Renal pelvis (tissue), 4 donors: ENCODE results near the gene COL27A1. TPM values are rescaled to one million over a fixed set of nuclear protein-coding genes. Genes with fewer than 3 reads are reported as not detected.
A peak's percentile ranks its signal among the peaks of the same experiment; 100 is the strongest.

Experiments
- DNase-seq: peaks from one replicate; pipeline ENCODE4 v3.0.0-alpha.2; 2013
- polyA plus RNA-seq, 3 donors: library from polyadenylated mRNA; unstranded; fragments of 120-200 nt; gene quantifications; one replicate each; pipeline ENCODE4 v1.2.1, GENCODE V29; 2013; ENCODE audit not compliant: insufficient read length in 3 of 3

The COL27A1 gene
- polyA plus RNA-seq, 3 donors, result 31.8 to 51.5 (median 43.2) TPM

DNA sequence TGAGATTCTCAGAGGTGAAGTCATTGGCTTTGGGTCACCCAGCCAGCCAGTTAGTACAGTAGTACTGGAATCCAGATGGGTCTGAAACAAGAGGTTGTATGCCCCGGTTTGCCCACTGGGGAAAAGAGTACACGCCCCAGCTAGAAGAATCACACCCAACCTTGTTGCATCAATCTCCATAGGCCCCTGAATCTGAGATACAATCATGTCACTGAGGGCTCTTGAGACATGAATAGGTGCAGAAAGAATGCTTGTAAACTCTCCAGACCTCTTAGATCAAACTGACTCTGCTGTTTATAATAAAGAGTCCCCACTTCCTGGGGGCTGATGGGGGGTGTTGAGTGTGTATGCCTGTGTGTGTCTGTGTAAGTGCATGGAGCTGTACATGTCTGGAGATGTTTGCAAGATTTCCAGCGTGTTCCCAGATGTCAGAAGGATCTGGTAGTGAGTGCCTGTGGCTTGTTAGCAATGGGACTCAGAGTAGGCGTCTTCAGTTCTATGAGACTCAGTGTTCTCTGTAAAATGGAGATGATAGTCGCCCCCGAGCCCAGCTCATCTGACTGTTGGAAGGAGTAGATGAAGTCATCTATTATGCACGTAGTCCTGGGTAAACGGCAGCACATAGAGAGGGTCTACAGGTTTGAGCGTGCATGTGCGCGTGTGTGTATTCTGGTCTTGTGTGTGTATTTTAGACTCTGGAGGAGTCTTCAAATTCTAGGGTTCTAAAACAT lies 48.2 kb downstream of the COL27A1 start:
- DNase-seq, result no peak

DNA sequence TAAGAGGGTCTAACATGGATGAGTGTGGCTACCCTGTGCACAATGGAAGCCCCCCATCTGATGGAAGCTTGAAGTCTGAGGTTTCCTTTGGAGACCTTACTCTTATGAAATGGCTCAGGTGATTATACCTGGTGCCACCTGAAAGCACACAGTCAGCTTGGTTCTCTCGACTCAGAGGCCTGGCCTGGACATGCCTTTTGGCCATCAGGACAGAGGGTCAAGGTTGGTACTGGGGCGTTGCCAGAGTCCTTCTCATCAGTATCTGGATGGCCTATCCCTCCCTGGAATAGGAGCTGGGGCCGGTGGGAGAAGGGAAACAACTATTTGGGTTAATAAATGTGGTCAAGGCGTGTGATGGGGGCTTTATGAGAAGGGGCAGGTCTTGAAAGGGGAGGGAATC lies 48.9 kb downstream of the COL27A1 start:
- DNase-seq, result no peak

- no peak for DNase-seq
These were observed 50.1 kb downstream of the COL27A1 start for GRCh38 chr9:114205171-114206015.

- no peak for DNase-seq
These were observed 51.0 kb downstream of the COL27A1 start for GRCh38 chr9:114206221-114206789.

DNA sequence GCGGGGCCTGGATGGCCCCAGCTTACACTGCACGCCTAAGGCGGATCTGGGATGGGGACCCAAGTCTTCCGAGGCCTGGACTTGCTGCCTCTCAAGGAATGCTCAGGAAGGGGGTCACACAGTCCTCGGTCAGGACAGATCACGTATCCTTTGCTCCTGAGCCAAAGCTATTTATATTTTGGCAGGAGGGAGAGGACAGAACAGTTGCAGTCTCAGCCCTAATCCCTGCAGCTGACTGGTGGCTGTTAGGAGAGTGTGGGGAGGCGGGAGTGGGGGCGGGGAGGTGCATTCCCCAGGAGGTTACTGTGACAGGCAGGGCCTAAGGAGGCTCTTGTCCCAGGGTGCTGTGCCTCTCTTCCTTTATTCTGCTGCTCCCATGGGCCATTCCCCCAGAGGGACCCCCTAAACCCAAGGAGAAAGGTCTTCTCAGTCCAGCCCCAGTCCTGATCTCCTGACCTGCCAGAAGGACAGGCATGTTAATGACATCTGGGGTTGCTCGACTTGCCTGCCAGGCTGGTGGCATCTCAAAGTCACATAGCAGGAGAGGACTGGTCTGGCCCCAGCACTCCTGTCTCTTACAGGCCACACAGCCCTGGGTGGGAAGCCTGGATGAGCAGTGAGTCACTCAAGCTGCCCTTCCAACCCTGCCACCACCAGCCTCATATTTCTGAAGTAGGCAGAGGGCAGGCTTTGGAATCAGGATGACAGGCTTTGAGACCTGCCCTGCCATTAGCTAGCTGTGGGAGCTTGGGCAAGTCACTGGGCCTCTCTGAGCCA lies 51.9 kb downstream of the COL27A1 start:
- DNase-seq, result no peak

GRCh38 chr9:114207845-114208244 lies 52.5 kb downstream of the COL27A1 start:
- no peak for DNase-seq

DNA sequence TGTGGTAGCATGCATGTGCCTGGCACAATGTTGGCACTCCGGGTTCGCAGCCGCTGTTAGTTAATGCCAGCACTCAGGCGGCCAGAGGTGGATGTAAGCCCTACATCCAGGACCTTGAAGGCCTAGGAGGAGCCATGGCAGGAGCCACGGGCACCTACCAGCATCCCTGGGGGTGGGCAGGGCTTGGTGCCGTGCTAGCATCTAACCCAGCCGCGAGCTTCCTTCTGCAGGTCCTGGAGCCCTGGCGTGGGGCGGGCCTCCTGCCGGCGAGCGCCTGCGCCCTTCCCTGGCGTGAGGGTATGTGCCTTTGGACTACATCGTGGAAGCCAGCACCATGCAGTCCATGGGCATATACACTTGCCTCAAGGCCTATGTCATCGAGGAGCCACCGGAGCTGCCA lies 53.8 kb downstream of the COL27A1 start:
- no peak for DNase-seq

- no peak for DNase-seq
These were observed 54.8 kb downstream of the COL27A1 start for GRCh38 chr9:114210136-114210535.

DNA sequence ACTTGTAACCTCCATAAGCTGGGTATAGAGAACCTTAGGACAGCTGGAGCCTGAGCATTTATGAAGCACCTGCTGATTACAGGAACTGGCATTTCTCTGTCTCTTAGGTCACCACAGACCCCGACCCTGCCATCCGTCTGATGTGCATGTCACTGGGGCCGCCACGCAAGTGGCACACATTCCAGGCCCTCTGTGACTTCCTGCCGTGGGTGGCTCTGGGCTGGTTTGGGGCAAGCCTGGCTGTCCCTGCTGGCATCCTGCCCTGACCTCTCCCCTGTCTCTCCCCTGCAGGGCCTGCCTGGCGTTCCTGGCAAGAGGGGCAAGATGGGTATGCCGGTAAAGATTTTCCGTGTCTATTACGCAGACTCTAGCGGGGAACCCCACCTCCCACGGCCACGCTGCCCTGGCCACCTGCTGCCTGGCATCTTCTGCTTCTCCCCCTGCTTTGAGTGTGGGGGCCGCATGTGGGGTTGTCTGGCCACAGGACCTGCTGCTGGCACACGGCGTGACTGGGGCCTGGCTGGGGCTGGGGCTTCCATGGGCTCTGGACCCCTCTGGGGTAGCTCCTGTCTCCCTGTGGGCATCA lies 55.4 kb downstream of the COL27A1 start:
- no peak for DNase-seq

GRCh38 chr9:114212826-114213225 lies 57.5 kb downstream of the COL27A1 start:
- no peak for DNase-seq

GRCh38 chr9:114213566-114213965 lies 58.2 kb downstream of the COL27A1 start:
- DNase-seq, result no peak

DNA sequence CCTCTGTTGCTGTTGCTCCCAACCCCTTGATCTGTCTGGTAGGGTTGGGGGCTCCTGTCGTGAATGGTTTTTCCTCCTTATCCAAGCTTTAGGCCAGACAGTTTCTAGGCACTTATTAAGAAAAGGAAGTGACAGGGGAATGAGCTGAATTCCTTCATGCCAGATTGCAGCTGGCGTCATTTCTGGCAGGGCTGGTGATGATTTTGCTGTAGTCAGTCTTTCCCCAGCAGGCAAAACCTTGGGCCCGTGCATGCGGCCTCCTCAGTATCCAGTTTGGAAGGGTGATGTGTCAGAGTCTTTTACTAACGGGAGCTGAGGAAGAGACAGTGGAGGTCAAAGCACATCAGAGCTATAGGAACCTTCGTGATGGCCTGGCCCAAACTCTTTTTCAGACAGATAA lies 58.8 kb downstream of the COL27A1 start:
- no peak for DNase-seq

DNA sequence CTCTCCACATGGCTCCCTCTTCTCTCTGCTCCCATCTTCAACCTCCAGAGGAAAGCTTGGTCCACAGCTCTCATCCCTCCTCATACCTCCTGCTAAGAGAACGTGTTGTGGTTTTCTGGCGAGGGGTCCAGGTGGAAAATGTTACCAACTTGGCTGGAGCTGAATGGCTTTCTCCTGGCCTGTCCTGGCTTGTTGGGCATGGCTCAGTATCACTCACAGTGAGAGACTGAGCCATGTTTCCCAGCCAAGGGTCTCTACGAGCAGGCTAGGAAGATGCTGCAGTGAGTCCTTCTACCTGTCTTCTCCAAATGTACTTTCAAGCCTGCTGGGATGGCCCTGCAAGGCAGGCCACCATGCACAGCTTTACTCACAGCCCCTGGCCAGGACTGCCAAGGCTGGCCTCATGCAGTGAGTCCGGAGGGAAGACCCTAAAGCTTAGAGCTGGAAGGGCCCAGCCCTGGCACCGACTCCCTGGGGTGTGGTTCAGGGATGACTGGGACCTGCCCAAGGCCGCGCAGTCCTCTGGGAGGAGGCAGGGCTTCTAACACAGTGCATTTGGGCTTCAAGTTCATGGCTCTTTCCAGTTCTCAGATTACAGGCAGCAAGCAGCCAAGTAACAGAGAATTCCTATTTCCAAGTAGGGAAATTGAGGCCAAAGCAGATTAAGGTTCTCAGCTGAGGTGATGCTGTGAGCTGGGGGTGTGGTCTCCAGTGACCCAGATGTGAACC lies 59.5 kb downstream of the COL27A1 start:
- DNase-seq, result no peak

- DNase-seq, result peak; percentile 66
These were observed 60.7 kb downstream of the COL27A1 start for GRCh38 chr9:114216081-114216480.

DNA sequence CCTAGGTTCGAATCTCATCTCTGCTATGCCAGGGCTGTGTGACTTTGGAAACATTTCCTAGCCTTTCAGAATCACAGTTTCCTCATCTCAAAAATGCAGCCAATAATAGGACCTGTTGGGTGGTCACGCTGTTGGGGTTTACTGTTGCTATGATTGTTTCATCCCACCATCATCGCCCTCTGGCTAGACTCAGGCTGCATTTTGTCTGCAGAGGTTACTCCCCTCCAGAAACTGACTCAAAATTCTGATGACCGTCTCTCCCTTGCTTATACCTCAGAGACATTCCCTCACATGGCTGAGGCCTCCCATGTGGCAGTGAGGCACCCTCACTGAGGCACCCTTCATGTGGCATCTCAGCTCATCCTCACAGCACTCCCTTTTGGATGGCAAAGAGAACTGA lies 61.6 kb downstream of the COL27A1 start:
- DNase-seq, result no peak

DNA sequence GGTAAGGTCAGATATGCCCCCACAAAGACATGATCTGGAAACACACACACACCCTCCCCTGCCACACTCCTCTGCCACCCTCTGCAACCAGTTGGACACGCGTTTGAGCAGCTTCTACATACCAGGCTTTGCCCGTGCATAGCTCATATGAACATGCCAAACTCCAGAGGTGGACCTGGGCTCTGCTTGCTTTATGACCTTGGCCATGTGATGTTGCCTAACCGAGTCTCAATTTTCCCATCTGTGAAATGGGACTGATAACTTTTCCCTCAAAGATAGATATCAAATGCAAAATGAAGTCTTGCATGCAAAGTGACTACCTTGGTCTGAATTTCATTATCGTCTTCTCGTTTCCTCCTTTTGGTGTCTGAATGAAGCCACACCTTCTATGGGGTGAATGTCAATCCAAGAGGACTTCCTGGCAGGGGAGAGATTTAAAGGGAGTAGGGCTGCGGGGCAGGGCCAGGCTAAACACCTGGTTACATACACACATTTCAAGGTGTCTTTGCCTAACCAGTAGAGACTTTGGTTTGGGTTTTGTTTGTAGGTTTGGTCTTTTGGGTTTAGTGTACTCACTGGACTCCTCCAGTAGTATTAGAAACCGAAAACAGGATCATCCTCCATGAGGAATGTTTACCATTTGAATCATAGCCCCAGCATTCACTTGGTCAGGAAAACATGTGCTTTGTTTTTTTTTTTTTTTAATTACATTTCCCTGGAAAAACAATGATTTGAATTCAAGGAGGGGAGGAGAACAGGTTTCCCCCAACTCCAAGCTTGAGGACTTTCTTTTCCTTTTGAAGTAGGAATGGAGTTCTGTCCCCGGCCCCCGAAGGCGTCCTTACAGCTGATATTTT lies 63.2 kb downstream of the COL27A1 start:
- no peak for DNase-seq

DNA sequence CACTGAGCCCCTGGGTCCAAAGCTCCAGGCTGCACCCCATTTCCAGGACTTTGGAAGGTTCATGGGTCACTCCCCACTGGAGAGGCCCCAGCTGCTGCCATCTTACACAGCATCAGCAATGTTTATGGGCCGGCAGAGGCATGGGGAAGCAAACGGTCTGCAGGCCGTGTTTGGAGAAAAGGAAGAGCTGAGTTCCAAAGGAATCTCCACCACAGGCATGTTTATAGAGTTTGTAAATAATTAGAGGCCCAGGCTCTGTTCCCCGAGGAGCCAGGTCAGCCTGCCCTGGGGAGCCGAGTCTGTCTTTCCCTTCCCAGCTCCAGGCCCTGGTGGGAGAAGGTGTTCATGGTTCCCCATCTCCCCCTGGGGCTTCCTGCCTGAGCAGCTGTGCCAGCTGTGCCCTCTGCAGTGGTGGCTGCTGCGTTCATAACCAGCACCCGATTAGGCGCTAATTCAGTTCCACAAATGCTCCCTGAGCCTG lies 64.8 kb downstream of the COL27A1 start:
- no peak for DNase-seq

DNA sequence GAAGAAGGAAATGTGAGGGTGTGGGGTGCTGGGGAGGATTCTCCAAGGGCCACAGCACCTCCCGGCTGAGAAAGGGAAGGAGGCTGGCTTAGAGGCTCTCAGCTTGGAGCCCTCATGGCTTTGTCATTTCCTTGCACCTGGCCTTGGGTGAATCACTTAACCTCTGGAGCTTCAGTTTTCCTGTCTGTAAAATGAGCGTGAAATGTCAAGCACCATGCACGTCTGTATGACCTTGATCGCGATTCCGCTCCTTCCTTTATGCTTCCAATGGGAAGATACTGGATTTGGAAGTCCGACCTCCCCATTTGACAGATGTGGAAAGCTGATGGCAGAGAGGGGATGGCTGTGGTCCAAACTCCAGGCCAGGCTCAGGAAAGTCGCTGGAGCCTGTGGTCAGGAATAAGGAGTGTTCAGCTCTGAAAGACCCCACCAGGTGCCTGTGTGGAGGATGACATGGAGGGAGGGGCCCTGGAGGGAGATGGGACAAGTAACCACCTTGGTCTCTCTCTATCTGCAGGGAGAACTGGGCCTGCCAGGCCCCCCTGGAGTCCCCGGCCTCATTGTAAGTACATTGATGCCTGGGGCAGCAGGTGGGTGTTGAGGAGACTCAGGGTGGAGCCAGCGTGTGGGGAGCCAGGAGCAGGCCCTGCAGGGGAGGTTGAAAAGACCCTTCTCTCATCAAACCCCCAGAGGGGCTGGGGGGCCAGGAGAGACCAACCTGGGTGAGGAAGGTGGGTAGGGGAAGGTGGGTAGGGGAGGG lies 66.5 kb downstream of the COL27A1 start:
- no peak for DNase-seq
